ENCODE measurements around the gene RDH5.
A peak's percentile ranks its signal among the peaks of the same experiment; 100 is the strongest.

Gene RDH5

DNA sequence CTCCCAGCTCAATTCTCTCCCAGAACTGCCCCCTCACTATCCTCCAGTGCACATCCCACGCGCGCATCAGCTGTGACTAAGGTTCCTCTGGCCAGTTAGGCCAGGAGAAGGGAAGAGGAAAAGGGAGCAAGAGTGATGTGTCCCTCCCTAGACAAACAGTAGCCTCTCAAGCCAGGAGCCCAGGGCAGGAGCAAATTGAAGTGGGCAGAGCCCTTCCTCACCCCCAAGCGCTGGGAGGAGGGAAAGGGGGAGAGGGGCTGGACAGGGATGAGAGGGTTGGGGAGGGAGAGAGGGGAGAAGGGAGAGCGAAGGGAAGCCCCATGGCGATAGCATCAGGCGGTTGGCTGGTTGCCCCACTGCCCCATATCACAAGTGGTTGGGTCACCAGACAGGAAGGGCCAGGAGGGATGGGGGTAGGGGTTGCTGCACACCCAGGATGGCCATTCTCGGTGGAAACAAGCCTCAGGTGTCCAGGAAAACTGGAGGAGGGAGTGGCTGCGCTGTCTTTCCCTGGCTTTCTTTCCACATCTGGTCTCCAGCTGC lies 7.5 kb downstream of the RDH5 start:
- no peak for DNase-seq (ENCODE audit: low spot score)

DNA sequence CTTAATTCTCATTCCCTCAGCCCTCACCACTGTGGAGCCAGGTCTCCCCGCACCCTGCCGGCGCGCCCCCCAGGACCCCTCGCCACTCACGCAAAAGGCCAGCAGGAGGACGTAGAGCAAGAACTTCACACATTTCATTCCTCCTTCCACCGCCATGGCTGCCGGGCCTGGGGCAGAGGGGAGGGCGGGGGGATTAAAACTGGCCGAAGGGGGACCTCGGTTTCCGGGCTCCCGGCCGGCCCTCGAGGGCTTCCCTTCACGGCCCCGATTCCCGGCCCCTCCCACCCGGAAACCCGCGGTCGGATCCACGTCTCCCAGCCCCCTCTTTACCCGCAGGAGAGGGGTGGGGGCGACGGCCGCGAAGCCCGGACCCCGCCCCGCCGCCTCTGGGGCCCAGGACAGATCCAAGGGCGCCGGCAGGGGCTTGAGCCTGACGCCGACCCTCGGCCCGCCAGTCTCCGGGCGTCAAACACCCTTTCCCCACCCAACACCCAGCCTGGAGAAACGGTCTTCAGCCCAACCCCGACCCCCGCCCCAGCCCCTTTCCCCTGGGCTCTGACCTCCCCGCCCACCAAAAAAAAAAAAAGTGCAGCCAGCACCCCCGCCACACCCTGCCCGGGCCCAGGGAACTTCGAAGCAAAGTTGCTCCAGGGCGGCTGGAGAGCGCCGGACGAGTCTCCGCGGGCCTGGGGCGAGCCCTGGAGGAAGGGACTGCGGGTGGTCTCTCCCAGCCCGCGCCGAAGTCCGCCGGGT lies 8.2 kb downstream of the RDH5 start:
- DNase-seq (ENCODE audit: low spot score) (peak; percentile 73), FAIRE-seq (no peak)

More for the DNA sequence above, 7.5 kb downstream of the RDH5 start:
- no peak for FAIRE-seq

DNA sequence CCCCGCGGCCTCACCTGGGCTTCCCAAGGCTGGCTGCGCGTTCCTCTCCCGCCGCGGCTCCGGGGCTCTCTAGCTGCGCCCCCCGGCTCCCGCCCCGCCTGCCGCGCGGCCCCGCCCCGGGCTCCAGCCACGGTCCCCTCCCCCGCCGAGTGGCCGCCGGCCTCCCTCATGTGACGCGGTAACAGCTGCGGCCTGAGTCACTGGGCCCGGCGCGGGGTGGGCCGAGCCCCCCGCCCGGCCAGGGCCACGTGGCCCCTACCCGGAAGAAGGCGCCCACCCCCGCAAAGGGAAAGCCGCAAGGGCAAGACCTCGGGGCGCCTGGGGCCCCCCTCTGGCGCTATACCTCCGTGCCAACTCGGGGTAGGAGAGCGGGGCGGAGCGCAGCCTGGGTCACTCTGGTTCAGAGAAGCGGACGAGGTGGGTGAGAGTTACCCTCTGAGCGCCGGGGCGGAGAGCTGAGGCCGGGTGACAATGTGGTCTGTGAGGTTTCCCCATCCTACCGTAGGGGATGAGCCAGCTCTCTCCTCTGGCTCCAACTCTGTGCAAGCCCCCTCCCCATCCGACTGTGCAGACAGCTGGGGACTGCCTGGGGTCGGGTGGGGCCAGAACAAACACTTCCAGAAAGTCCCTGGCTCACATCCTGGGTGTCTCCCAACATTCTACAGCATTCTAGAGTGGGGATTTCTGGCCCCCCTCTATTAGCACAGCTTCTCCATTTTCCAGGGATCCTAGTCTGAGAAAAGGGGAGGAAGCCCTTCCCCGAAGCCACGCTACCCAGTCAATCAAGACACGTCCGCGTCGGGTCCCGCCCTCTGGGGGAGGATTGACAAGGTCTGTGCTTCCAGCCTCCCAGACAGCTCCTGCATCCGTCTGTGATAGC lies 9.0 kb downstream of the RDH5 start, which contains the start of gene CD63:
Gene CD63, minus strand, starts transcription at position 71 of the 880 bp plus-strand sequence. CDS start 668 bp downstream, outside the sequence.
- no peak for FAIRE-seq
- peak; percentile 94 for DNase-seq (ENCODE audit: low spot score)

DNA sequence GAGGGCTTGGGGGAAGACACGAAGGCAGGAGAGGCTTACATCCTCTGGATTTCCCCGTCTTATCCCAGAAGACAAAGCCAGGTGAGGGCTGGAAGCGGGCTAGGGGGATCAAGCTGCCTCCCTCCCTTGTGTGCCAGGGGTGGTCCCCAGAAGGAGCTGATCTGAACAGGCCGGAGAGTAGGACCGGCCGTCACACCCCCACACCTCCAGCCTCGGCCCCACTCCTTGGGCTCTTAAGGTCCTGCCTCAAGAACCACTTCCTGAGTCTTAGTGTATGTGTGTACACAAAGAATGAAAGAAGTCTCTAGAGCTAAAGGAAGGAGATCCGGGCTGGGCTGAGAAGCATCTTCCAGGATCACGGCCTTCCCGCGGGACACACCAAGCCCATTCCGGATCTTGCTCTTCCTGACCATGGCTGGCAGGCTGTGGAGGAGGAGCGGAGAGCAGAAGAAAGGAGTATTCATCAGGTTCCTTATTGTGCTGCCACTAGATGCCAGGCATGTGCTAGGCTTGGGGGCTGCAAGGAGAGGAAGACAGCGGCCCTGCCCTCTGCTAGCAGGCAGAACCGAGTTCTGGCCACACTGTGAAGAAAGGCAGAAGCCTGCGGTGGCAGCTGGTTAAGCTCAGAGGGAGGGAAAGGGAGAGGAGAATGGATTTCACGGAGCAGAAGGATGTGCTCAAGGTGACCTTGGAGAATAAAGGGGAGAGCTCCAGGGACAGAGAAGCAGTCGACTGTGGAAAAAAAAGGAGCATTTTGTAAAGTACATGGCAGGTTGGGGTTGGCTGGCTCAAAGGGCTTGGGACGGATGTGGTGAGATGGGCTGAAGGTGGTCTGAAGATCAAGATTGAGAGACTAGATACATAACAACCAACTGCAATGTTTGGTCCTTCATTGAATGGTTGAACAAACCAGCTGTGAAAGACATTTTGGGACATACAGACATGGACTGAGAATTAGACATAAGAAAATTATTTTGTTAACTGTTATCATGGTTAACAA lies 9.9 kb downstream of the RDH5 start:
- FAIRE-seq: no peak

DNA sequence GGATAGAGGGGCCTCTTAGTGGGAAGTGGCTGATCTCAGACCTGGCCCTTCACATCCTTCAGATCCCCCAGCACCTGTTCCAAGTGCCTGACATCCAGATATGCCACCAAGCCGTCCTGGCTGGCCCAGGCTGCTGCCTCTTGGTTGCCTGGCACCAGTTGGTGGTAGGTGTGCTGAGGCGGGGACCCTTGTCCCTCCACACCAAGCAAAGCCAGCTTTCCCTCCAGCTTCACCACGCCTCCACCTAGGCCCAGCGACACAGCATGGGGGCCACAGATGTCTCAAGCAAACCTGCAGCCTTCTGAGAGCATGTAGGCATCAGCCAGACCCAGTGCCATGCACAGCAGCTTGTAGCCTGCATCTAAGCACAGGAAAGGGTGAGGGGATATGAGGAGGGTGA lies 12.1 kb downstream of the RDH5 start:
- FAIRE-seq: no peak

More for the DNA sequence above, 9.9 kb downstream of the RDH5 start:
- peak; percentile 44 for DNase-seq (ENCODE audit: low spot score)

DNA sequence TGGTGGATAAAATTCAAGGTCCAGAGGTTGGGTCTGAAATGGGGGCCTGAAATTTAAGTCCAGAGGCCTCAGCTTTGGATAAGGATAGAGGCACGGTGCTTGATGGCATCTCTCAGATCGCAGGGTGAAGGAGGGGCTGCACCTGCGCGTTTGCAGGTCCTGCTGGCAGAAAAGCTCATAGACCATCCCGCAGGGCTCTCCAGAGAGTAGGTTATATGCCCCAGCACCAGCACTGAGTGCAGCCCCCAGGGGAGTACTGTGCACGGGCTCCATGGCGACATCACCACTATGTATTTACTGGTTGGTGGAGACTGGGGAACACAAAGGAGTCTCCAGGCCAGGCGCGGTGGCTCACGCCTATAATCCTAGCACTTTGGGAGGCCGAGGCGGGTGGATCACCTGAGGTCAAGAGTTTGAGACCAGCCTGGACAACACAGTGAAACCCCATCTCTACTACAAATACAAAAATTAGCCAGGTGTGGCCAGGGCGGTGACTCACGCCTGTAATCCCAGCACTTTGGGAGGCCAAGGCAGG lies 12.9 kb downstream of the RDH5 start:
- FAIRE-seq (no peak), DNase-seq (ENCODE audit: low spot score) (no peak)

More for the DNA sequence above, 12.1 kb downstream of the RDH5 start:
- DNase-seq (ENCODE audit: low spot score): no peak

DNA sequence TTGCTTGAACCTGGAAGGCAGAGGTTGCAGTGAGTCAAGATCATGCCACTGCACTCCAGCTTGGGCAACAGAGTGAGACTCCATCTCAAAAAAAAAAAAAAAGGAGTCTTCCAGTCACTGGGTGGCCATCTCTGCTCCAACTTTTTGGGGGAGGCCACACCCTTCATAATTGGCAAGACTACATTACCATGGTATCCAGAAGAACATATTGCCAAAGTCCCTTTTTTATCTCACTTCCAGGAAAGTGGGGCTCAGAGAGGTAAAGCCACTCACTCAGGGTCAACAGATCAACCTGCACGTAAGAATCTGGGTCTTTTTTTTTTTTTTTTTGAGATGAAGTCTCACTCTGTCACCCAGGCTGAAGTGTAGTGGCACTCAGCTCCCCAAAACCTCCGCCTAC lies 13.7 kb downstream of the RDH5 start:
- DNase-seq (ENCODE audit: low spot score) (no peak), FAIRE-seq (no peak)

DNA sequence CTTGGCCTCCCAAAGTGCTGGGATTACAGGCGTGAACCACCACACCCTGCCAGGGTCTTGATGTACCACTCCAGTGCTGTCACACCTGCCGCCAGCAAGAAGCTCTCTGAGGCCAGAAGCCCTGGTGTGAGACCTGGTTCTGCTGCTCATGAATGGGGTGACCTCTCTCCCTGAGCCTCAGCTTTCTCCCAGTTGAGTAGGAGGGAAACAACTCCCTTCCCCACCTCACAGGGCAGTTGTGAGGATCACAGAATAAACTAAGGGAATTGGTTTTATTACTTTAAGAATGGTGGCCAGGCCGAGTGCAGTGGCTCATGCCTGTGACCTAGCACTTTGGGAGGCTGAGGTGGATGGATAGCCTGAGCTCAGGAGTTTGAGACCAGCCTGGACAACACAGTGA lies 14.4 kb downstream of the RDH5 start:
- FAIRE-seq: no peak
- no peak for DNase-seq (ENCODE audit: low spot score)

DNA sequence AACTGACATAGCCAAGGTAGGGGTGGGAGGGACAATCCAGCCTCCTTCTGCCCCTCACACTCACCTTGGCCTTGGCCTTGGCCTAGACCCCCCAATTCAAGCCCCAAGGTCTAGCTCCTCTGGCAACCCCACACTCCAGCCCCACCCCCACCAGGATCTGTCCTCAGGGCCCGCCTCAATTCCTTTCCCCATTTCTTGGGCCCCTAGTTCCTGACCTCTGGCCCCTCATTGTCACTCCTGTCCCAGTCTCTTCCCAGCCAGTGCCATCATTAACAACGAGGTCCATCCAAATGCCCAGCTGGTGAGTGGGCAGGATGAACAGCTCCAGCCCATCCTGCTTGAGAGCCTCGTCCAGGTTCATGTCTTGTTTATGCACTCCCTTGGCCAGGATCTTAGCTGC lies 15.9 kb downstream of the RDH5 start:
- DNase-seq (ENCODE audit: low spot score) (no peak), FAIRE-seq (no peak)

DNA sequence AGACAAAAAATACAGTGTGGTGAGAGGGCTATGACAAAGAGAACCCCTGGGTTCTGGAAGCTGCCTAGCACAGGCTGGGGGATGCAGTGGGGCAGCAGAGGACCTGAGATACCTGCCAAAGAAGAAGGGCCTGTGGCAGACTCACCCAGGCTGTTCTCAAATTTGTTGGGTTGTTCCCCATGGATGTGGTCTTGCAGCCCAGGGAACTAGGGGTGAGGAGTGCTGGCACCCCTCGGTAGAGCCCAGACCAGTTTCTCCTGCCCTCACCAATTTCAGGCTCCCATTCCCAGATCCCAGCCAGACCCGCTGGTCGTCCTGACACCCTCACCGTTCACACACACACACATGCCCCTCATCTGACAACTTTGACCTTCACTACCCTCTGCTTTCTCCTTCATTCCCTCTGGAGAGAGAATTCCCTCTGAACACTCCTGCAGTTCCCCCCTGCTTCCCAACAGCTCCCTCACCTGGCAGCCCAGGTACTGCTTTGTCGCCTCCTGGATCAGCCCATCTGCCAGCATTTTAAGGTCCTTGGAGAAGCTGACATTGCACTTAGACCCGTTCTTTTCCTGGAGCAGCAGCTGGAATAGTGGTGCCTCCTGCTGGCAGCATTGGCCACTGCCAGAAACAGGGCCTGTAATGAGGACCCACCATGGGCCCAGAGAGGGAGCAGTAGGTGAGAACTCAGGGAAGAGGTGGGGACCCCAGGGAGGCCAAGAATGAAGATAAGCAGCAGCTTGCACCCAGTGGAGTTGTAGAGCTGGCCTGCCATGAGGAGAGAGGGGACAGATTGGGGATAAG lies 16.8 kb downstream of the RDH5 start:
- DNase-seq (ENCODE audit: low spot score) (peak; percentile 28), FAIRE-seq (no peak)

DNA sequence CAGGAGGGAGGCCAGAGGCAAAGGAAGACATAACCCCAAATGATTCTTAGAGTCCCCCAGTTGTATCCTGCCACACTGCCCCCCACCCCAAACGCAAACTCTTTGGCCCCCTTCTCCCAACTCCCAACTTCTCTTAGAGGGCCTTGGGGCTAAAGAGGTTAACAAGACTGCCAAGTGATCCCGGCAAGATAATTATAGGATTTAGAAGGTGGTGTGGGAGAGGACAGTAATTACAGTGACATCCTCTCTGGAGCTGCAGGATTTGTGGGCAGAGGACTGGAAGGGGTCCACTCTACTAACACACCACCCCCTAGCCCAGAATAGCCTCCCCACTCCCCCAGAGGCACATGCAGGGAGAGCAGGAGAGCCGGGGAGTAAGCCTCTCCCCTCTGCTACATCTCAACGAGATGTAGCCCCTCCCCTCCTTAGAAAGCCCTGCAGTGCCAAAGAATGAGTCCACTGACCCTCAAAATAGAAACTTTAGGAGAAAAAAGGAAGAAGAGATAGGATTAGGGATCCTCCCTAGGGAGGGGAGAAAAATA lies 17.5 kb downstream of the RDH5 start:
- FAIRE-seq: no peak
- DNase-seq (ENCODE audit: low spot score): no peak

DNA sequence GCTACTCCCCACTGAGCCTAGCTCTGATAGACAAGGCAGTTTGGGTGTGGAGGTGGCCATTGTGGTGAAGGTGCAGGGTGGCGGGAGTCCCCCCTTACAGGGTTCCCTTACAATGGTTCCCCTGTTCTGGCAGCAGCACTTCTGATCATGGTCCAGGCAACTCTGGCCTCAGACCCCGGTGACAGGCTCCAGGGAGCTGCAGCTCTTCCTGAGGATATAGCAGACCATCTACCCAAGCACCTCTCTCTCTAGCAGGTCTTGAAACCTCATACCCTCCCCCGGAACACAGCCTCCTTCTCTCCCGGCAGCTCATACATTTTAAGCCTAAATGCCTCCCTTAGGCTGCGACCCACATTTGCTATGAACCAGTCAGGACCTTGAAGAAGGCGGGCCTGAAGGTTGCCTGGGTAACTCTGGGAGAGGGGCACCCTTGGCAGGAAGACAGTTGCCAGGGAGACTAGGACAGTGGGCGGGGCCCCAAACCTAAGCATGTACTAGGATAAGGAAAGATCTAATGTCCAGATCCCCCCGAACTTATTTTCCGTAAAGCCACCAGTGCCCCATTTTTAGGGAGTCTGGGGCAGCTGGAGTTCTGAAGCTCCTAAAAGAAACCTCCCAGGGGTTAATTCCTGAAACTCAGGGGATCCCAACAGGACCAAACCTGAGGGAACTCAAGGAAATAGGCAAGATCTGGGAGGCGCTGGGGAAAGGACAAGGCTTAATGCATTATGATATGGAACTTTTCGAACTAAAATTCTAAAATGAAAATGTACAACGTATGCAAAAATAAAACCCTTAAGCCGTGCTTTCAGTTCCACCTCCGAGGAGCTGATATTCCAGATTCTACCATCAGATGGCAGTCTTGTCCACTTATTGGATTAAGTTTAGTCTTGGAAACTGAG lies 18.2 kb downstream of the RDH5 start:
- peak; percentile 81 for DNase-seq (ENCODE audit: low spot score)
- FAIRE-seq: peak; percentile 35

DNA sequence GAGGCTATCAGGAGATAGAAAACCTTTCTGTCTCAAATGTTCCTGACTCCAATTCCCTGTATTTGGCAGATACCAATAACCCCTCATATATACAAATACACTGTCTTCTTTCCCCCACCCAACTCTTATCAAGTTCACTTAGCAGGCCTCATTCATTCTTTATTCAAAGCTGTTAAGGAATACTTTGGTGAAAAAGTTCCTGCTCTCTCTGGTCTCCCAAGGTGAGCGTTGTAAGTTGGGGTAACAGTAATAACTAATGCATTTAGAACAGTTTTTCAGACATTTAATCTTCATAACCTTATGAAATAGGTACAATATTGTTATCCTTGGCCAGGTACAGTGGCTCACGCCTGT lies 18.8 kb downstream of the RDH5 start:
- FAIRE-seq: no peak

DNA sequence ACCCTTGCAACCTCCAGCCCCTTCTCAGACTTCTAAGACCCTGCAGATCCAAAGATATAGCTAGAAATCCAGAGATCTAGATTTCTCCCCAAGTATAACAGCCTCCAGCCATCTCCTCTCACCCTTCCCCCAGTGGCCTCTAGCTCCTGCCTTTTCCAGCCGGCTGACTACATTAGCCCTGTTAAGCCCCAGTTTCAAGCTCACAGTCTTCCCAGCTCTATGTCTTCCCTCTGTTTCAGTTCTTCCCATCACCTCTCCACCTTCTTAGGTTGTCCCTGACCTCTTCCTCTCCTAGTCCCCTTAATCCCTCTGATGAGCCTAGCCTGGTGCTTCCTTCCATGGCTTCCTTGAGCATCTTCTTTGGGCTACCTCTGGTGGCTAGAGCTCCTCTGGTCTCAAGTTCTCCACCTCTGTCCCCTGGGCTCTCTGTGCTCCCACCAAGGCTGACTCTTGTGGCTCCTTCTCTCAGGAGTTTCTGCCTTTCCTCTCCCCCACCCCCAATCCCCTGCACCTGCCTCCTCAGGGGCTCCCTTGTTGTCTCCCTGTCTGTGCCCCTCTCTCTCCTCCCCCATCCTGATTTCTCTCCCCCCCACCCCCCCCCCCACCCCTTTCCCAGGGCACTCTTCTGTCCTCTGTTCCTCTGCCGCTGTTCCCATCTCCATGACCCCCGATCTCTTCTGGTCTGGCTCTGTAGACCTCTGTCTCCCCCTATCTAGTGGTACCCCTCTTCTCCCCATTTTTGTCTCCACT lies 21.9 kb downstream of the RDH5 start:
- DNase-seq (ENCODE audit: low spot score): no peak
- FAIRE-seq: no peak

More for the DNA sequence above, 18.8 kb downstream of the RDH5 start:
- DNase-seq (ENCODE audit: low spot score): no peak

DNA sequence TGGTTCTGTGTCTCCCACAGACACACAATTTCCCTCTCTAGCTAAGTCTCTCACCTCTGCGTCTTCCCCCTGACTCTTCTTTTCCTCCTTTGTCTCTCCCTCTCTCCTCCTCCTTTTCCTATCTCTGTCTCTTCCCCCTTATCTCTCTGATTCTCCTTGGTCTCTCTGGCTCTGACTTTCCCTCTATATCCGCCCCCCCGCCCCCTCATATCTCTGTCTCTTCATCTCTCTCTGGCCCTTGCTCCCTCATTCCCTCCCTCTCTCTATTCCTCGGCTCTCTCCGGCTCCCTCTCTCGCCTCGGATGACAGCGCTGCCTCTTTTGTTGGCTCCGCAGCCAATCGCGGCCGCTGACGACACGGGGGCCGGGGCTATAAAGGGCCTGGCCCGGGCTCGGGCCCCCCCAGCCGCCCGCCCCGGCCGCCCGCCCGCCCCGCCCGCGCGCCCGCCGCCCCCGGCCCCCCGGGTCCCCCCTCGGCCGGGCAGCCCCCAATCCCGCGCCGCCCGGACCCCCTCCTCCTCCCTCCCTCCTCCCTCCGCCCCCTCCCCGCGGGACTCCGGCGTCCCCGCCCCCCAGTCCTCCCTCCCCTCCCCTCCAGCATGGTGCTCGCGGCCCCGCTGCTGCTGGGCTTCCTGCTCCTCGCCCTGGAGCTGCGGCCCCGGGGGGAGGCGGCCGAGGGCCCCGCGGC lies 22.7 kb downstream of the RDH5 start, which contains the start of gene GDF11:
Gene GDF11, plus strand, starts transcription at position 404 of the 687 bp plus-strand sequence. Its CDS starts 195 bp downstream, at position 599.
- FAIRE-seq: no peak
- peak; percentile 91 for DNase-seq (ENCODE audit: low spot score)

DNA sequence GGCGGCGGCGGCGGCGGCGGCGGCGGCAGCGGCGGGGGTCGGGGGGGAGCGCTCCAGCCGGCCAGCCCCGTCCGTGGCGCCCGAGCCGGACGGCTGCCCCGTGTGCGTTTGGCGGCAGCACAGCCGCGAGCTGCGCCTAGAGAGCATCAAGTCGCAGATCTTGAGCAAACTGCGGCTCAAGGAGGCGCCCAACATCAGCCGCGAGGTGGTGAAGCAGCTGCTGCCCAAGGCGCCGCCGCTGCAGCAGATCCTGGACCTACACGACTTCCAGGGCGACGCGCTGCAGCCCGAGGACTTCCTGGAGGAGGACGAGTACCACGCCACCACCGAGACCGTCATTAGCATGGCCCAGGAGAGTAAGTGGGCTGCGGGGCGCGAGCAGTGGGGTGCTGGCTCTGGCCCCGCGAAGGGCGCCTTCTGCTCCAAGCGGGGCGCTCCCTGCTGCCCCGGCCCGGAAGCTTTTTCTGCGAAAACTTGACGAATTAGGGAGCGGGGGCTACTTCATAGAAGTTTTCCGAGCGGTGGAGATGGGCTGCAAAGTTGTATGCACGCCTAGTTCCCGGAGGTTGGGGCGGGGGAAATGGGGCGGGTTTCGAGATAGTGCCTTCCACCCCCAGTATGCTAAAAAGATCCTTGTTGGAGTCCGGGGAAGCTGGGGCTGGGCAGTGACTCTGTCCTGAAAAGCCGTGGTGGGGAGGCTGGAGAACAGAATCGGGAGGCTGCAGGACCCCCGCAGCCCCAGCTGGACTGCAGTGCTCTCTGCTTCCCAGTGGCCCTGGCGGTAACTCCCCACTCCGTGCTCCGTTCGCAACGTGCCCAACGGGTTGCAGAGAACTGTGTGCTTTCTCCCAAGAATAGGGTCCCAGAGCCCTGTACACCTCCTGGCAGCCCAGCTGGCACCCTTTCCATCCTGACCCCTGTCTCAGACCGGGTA lies 23.5 kb downstream of the RDH5 start:
- DNase-seq (ENCODE audit: low spot score): peak; percentile 64
- FAIRE-seq: no peak
